ENCODE data around the gene KIAA1755.

The KIAA1755 gene

DNA sequence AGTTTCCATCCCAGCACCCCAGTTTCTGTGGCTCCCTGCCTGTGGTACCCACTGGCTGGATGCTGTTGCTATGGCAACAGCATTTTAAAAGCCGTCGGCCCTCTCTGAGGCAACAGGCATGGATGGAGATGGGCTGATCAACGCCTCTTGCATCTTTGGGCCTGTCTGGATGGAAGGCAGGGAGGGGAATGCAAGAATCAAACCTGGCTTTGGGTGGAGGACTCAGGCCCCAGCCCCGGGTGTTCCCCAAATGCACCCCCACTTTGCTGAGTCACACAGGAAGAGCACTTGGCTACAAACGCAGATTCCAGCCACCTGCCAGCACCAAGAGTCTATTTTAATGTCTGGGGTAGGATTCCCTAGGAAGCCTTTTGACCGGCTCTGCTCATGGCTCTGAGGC is 49.8 kb downstream of the KIAA1755 start:
- POLR2A ChIA-PET, result no interaction called here
- no peak for TF ChIP-seq CTCF (IDR thresholded peaks at IDR 0.05; ENCODE audit: control extremely low read depth, extremely low read depth, low read depth, missing control alignments)
- DNase-seq (ENCODE audit: extremely low spot score), result no peak
- CTCF ChIA-PET, result interaction anchor here (1.3 to 7.6 kb wide), 3 partner anchors 12 to 225 kb away, joined by 3 to 86 read pairs (median 4); partner anchors contain the start of gene SNHG17

DNA sequence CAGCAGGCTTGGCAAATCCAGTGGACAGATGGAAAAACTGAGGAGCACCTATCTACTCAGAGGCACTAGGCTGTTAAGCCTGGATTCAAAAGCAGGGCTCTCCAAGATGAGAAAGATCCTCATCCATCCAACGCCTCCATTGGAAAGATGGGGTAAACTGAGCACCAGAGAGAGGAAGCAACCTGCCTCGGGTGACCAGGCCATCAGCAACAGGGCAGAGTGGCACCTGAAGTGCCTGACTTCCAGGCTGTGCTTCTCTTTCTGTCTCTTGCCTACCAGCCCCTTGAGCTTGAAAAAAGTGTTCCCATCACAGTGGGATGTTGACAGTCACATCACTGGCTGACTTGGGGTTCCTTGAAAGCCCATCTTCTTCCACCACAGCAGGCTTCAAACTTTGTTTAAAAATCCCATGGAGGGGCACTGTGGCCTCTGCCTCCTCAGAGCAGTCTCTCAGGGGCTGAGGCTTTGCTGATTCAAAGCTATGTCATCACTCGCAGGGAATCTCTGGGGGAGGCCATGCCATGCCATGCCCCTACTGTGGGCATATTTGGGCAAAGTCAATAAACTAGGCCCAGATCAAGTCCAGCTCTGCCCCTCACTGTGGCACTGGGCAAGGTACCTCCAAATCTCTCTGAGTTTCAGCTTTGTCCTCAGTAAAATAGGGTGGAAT is 50.7 kb downstream of the KIAA1755 start:
- TF ChIP-seq CTCF (IDR thresholded peaks at IDR 0.05; ENCODE audit: control extremely low read depth, extremely low read depth, low read depth, missing control alignments), result no peak
- ChIA-PET CTCF (interaction anchor here (0.8 to 7.6 kb wide), 4 partner anchors 11 to 225 kb away, joined by 3 to 86 read pairs (median 4); partner anchors contain the start of gene SNHG17), POLR2A (interaction anchor here (0.6 kb wide), 1 partner anchor 117 kb away, joined by 6 read pairs; no protein-coding TSS in a partner anchor)
- DNase-seq (ENCODE audit: extremely low spot score), result no peak

GRCh38 chr20:38209054-38209675 is 51.4 kb downstream of the KIAA1755 start:
- DNase-seq (ENCODE audit: extremely low spot score), result no peak
- TF ChIP-seq CTCF (IDR thresholded peaks at IDR 0.05; ENCODE audit: control extremely low read depth, extremely low read depth, low read depth, missing control alignments), result no peak
- ChIA-PET POLR2A (no interaction called here), CTCF (interaction anchor here (1.4 to 7.6 kb wide), 2 partner anchors 13 to 14 kb away, joined by 3 to 86 read pairs; no protein-coding TSS in a partner anchor)

DNA sequence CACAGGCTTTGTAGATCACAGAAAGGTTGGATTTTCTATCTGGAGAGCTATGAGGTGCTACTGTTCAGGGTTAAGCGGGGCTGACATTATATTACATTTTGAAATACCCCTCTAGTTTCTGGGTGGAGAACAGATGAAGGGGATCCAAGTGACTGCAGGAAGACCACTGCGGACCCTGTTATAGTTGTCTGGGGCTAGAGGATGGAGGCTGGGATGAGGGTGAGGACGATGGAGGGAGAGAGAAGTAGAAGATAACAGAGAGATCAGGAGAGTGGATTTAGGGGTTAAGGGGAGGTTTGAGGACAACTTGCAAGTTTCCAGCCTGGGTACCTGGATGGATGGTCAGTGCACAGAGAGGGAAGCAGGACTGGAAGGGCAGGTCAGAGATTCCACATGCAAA is 52.0 kb downstream of the KIAA1755 start:
- no peak for TF ChIP-seq CTCF (IDR thresholded peaks at IDR 0.05; ENCODE audit: control extremely low read depth, extremely low read depth, low read depth, missing control alignments)
- no peak for DNase-seq (ENCODE audit: extremely low spot score)
- ChIA-PET POLR2A (no interaction called here), CTCF (interaction anchor here (1.1 to 3.0 kb wide), 3 partner anchors 12 to 23 kb away, joined by 3 to 17 read pairs (median 3); no protein-coding TSS in a partner anchor)

DNA sequence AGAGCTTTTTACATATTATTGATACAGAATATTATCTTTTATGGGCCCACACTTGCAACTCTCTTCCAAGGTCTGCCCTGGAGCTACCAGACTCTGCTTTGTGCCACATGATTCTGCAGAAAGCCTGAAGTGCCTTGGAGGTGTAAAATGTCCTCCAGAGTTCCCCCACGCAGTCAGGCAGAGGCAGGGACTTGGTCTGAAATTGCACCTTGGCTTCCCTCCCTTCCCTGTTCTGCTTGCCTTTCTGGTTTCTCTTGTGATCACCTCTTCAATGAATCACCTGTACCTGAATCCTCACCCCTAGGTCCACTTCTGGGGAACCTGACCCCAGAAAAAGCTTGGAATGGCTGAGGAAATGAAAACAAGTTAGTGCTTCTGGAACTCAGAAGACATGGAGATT is 52.4 kb downstream of the KIAA1755 start:
- TF ChIP-seq CTCF (IDR thresholded peaks at IDR 0.05; ENCODE audit: control extremely low read depth, extremely low read depth, low read depth, missing control alignments), result no peak
- CTCF ChIA-PET, result interaction anchor here (1.1 to 3.0 kb wide), 3 partner anchors 12 to 23 kb away, joined by 3 to 17 read pairs (median 3); no protein-coding TSS in a partner anchor
- POLR2A ChIA-PET, result no interaction called here
- no peak for DNase-seq (ENCODE audit: extremely low spot score)

GRCh38 chr20:38207621-38208020 is 52.9 kb downstream of the KIAA1755 start:
- ChIA-PET CTCF (interaction anchor here (1.1 to 3.0 kb wide), 3 partner anchors 11 to 24 kb away, joined by 3 to 17 read pairs (median 3); no protein-coding TSS in a partner anchor), POLR2A (no interaction called here)
- no peak for TF ChIP-seq CTCF (IDR thresholded peaks at IDR 0.05; ENCODE audit: control extremely low read depth, extremely low read depth, low read depth, missing control alignments)
- DNase-seq (ENCODE audit: extremely low spot score), result no peak

All from GM10248 (cell line).